GM18508 (cell line): ENCODE measurements around the gene AP2B1.
"Not testable (repeated sequence)": the region's sequence is repeated elsewhere in the genome, so short reads cannot be mapped to it uniquely, and the experiment has no call there.

Experiments used
- ATAC-seq: cut with Tn5 transposase; IDR thresholded peaks from one replicate; pipeline ENCODE4 v1.9.1; 2021; ENCODE audit warnings: moderate number of reproducible peaks; ENCODE audit not compliant: insufficient read depth, unreplicated experiment

The AP2B1 gene

DNA sequence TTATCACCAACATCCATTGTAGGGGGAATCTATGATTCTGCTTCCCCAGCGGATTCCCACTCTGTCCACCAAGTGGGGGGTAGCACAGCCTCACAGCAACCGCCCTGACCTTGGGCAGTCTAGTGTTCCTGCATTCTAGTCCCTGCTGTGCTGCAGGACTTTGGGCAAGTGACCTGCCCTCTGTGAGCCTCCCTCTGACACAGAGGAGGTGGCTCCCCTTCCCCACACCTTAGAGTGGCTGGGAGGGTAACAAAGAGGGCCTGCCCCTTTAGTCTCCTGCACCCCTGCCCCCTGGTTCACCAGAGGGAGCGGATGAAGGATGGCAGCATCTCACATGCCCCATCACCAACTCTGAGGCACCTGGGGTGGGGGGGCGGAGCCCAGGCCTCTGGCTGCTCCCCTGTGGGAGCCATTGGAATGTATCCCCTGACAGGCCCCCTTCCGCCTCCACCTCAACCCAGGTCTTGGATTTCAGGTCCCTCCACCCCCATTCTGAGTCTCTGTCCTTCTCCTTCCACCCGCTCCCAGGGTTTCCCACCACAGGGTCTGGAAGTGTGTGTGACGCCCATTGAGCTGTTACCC, 155.9 kb downstream of the AP2B1 start:
- no peak for ATAC-seq

DNA sequence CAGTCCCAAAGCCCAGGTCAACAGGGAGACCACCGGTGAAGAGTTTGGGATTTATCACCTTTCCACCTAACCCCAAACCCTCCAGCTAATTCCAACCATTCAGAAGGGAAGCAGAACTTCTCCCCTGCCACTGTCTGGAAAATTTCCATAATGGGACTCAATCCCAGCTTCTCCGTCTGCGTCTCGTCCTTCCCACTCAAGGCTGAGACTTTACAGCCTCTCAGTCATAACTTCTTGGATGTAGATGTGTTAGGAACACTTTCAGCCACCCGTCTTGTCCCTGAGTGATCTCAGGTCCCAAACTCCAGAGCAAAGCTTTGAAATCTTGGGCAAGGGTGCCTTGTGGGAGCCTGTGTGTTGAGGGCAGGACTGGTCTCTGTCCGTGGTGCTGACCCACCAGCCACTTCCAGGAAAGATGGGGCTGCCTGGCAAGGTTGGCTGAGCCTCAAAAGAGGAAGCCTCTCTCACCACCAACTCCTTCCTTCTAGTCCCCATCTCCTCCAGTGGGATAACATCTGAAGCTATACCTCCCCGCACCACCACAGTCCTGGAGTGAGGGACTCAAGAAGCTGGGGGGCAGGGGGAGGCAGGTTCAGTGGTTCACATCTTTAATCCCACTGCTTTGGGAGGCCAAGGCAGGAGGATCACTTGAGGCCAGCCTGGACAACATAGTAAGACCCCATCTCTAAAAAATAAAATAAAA, 156.7 kb downstream of the AP2B1 start:
- ATAC-seq: no peak

DNA sequence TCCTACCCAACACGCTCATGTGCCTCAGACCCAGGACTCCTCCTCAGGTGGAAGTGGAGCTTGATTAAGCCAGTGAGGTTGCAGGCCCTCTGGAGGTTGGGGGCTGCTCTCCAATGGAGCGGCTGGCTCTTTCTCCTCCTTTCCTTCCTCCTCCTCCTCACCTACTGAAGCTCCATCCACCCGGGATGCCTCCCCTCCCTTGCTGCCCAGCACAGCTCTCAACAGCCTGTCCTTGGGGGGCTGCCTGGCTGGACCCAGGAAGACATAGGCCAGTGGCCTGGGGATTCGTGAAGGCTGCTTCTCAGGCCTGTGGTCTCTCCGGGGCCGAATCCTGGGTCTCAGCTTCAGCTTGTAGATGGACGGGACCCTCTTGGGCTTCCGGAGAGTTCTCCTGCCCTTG, 157.7 kb downstream of the AP2B1 start:
- ATAC-seq: no peak

DNA sequence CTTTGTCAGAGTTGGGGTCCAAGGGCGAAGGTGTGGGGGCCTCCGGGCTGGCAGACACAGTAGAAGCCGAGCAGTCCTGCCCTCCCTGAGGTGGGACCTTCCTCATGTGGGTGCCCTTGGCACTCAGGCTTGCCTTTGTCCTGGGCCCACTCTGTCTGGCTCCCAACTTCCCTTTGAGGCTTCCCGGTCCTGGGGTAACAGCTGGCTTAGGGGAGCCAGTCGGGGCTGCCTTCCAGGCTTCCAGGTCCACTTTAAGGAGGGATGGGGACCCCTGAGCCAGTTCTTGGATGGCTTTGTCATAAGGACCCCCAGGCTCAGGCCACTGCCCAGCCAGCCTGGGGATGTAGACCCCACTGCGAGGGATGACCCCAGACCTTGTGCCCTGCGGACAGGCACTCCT, 158.1 kb downstream of the AP2B1 start:
- ATAC-seq: no peak

DNA sequence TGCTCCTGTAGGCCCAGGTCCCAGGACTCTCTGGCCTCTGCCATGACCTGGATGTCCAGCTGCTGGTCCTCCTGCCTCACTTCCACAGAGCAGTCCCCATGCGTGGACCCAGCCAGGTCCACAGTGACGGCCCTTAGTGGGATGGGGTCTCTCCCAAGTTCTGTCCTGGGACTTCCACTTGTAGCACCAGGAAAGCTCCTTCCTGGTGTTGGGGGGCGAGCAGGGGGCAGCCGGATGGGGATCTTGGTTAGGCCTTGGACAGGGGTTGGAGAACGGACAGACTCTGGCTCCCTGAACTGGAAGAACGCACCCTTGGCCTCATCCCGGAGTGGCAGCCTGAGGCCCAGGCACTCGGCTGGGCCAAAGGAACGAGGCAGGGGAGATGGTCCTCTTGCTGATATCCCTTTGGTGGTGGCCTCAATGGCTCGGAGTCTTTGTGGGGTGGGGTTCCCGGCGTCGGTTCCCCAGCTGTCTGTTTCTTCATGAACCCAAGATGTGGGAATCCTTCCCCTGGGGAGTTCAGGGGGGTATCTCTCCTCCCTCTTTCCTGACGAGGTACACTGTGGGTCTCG, 158.7 kb downstream of the AP2B1 start:
- no peak for ATAC-seq

DNA sequence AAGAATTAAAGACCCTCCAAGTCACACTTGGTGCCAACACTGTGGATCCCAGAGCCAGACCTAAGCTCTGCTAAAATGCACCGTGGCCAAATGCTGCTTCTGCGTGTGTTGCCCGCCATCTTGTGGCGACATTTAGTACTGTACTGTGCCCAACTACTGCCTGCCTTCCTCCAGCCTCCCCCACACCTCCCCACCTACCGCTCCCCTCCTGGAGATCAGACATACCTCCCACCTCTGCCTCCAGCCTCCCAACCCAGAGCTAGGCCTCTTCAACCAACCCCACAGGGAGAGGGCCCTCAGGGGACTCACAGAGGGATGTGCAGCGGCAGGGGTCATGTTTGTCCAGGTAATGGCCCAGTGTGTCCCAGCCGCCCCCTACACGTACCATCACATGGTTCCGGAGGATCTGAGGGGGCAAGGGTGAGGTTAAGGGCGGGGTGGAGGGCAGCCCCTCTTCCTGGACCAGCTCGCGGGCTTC, 160.5 kb downstream of the AP2B1 start:
- ATAC-seq: no peak

DNA sequence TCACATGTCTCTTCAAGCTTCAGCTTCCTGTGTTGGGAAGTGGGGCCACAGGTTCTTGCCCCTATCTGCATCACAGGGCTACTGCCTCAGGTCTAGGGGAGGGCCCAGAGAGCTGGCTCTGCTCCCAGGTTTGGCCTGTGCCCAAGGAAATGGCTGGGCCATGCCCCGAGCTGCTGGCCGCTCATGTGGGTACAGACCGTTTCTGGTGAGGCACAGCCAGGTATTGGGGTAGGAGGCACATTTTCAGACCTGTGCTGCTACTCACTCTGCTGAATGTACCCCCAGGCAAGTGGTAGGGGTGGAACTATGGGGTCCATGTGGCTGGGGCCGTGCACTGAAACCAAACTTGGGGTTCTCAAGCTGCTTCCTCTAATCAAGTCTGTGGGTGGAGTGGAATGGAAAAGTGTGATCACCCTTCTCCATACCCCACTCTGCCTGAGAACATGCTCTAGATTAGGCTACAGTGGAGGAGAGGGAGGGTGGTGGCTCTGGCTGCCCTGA, 161.3 kb downstream of the AP2B1 start:
- no peak for ATAC-seq

DNA sequence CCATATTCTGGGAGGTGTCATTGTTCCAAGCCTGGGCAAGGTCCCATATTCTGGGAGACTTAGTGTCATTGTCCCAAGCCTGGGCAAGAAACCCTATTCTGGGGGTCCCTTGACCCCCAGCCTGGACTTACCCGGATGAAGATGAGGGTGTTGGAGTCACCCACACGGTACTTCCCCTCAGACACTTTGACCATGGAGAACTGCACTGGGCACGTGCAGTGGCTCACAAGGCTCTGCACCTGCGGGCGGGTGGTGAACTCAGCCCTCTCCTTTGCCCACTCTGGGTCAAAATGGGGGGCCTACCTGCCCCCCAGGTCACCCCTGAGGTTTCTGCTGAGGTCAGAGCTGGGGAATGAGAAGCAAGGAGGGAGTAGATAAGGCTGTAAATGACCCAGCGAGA, 161.9 kb downstream of the AP2B1 start:
- no peak for ATAC-seq

DNA sequence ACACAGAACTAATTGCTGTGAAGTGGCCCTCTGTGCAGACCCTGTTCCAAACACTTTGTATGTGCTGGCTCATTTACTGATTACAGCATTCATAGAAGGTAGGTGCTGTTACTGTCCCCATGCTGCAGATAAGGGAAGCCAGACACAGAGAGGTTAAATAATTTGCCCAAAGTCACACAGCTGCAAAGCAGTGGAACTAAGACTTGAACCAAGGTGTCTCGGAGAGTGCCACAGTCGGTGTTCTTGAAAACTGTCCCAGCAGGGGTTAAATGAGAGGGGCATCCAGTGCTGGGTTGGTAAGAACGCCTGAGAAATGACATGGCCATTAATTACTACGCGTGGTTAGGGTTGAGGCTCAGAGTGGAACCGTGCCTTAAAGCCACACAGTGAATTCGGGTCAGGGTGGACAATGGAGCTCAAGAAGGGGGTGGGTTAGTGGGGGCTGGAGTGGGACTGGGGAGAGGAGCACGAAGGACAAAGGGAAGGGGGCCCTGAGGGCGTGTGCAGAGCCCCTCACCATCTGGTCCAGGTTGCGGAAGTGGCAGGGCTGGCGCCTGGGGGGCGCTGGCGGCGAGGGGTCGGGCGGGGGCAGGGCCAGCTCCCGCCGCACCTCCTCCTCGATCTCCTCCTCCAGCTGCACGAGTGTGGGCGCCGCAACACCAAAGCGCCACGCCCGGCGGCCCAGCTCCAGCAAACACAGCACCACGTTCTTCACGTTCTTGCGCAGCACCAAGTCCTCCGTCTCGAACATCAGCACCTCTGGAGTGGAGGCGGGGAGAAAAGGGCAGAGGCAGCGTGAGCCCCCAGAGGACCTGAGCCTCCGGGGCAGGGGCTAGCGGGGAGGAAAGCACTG, 162.7 kb downstream of the AP2B1 start:
- no peak for ATAC-seq

DNA sequence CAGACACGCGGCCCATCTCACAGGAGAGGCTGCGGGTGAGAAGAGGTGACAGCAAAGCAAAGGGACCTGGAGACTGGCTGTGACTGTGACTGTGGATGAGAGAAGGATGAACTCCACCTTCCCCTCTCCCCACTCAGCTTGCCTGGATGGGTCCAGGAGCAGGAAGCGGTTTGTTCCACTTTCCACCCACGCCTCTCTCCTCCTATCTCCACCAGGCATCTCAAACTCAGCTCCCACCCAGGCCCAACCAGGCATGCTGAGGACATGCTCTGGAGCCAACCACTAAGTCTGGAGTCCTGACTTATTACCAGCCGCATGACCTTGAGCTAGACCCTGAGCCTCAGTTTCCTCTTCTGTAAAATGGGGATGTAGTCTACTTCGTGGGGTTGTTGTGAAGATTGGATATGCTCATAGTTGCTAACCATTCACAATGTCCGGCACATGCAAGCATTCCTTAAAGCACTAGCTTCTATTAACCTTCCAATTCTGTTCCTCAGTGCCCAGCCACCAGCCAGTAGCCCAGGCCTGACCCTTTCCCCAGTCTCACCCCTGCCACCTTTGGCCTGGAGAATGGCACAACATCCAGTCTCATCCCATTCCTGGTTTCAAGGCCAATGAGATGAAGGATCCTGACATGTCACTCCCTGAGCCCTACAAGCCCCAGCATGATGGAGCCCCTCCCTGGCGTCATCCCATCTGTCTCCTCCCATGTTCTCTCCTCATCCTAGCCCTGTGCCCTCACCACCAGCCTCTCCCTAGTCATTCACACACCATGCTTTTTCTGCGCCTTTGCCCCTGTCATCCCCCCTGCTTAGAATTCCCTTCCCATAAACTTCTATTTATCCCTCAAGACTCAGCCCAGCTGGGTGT, 163.6 kb downstream of the AP2B1 start:
- no peak for ATAC-seq

DNA sequence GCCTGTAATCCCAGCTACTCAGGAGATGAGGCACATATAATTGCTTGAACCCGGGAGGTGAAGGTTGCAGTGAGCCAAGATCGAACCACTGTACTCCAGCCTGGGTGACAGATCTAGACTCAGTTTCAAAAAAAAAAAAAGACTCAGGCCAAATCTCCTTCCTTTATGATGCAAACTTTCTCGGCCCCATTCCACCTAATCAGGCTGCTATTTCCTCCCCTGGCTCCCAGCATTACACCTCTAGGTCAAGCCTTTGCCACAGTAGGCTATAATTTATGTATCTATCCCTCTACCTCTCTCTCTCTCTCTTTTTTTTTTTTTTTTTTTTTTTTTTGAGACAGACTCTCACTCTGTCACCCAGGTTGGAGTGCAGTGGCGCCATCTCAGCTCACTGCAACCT, 164.4 kb downstream of the AP2B1 start:
- not testable (repeated sequence) for ATAC-seq

DNA sequence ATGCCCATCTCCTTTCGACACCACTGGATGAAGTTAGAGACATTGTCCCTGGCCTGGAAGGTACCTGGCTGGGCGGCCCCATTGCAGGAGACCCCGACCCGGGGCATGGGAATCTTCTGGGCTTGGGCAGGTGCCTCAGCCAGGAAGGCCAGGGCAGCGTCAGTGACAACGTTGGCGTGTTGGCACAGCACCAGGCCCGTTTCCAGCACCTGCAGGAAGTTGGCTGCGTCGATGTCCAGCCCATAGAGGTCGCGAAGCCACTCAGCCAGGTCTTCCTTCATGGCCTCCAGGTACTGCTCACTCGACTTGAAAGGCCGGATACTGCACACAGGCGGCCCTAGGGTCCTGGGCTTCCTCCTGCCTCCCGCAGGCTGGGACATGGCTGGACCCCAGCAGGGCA, 165.3 kb downstream of the AP2B1 start:
- ATAC-seq: no peak

- no peak for ATAC-seq
Measured at GRCh38 chr17:35752945-35753764, 166.0 kb downstream of the AP2B1 start, which contains the start of gene GAS2L2. TSS of gene GAS2L2 (minus strand) at chr17:35753239. CDS start at chr17:35752850, 389 bp downstream.

GRCh38 chr17:35757243-35757642, 170.1 kb downstream of the AP2B1 start:
- ATAC-seq: no peak

DNA sequence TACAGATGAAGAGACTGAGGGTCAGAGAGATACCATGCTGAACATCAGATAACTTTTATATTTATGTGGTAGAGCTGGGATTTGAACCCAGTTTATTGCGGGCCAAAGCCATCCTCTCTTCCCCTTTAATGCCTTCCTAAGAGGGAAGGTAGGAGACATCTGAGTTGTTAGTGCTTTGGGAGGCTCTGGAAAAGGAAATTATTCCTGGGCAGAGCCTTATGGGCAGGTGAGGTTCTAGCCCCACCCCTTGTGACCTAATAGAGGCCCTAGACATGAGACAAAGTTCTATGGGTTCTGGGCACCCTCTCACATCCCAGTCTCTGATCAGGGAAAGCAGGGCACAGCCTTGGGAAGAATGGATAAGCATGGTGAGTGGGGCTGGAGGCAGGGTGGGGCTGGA, 173.5 kb downstream of the AP2B1 start, which contains the start of gene C17orf50:
TSS of gene C17orf50 (plus strand) at position 301 of the 400 bp plus-strand sequence. CDS start at position 356, 55 bp downstream.
- ATAC-seq: no peak

GRCh38 chr17:35761601-35762000, 174.5 kb downstream of the AP2B1 start:
- ATAC-seq: no peak

DNA sequence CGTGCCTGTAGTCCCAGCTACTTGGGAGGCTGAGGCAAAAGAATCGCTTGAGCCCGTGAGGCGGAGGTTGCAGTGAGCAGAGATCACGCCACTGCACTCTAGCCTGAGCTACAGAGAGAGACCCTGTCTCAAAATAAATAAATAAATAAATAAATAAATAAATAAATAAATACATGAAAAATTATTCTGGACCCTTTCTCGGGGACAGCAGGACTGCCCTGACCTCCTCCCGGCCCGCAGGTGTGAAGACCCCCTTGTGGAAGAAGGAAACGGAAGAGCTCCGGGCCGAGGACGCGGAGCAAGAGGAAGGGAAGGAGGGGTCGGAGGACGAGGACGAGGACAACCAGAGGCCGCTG, 176.6 kb downstream of the AP2B1 start:
- no peak for ATAC-seq

DNA sequence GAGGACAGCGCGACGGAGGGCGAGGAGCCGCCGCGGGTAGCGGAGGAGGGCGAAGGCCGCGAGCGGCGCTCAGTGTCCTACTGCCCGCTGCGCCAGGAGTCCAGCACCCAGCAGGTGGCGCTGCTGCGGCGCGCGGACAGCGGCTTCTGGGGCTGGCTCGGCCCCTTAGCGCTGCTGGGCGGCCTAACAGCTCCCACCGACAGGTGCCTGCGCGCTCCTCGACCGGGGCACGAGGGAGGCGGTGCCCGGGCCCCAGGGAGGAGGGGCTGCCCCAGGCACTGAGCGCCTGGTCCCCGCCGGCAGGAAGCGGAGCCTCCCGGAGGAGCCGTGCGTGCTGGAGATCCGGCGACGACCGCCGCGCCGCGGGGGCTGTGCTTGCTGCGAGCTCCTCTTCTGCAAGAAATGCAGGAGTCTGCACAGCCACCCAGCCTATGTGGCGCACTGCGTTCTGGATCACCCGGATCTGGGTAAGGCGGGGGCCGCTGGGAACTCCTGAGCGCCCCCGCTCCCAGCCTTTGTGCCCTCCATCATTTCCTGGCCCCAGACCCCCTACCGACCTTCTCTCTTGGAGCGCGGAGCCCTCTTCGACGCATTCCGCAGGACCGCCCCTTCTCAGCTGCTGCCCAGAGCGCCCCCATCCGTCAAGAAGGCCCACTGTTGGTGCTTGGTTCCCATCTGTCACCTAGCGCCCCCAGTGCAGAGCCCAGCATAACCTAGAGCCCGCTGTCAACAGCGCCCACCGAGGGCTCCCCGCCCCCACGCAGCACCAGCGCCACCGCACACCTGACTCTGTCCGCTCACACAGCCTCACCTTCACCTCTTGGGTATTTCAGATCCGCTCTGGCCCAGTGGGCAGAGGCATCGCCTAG, 177.2 kb downstream of the AP2B1 start:
- ATAC-seq: no peak
